H54 (cell line): ENCODE results near the gene TAF13.

ENCODE experiments used
- DNase-seq: peaks from one replicate; pipeline ENCODE4 v3.0.0; 2011; ENCODE audit warnings: low spot score, mixed read lengths; ENCODE audit not compliant: insufficient read length
- FAIRE-seq: peaks from 3 replicates; lab custom pipeline; 2011; peaks lifted over from hg19 to GRCh38; lab: Jason Lieb, UNC
- POLR2A ChIP-seq: IDR thresholded peaks from 2 replicates; pipeline ENCODE4 v1.6.1; 2011; ENCODE audit warnings: low read depth, mild to moderate bottlenecking, low read length

The TAF13 gene, protein sequence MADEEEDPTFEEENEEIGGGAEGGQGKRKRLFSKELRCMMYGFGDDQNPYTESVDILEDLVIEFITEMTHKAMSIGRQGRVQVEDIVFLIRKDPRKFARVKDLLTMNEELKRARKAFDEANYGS

DNA sequence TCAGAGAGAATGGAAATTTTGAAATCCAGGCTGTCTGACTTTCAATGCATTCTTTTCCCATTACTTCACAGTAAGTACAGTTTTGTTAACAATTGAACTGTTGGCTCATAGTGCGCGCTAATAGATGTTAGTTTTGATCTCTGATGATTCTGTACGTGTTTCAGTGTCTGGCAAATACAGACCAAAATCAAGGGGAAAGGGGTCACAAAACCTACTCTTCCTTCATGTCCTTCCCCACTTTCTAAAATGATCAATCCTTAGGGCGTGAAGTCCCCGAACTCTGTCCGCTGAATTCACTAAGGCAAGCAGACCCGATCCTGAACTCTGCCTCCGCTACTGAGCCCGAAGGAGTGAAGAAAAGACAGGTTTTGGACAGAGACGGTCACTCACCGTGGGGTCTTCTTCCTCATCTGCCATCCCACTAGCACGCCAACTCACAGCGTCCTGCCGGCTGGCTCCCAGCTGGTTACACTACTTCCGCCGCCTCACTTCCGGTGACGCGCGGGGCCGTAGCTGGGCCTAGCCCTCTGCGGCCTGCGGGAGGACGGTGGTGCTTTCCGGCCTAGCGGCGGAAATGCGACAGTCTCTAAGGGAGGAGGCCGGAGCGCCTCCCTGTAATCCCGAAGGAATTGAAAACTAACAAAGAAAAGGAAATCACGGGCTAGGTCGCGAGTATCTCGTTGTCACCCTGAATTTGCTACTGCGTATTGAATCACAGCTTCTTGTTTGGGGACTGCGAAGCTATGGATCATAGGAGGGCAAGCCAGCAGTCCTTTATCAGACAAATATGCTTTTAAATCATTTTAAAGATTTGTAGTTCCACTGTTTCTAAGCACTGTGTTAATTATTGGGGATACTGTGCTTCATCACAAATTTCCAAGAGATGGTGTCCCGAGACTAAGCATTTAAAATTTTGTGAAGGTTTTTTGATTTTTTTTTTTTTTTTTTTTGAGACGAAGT lies at the start of gene TAF13:
Gene TAF13 (minus strand): TSS at position 473 of the 960 bp plus-strand sequence. CDS start 56 bp downstream, at position 417.
- FAIRE-seq (peak; percentile 89), DNase-seq (peak; percentile 95)
- TF ChIP-seq POLR2A, result peak; percentile 97

DNA sequence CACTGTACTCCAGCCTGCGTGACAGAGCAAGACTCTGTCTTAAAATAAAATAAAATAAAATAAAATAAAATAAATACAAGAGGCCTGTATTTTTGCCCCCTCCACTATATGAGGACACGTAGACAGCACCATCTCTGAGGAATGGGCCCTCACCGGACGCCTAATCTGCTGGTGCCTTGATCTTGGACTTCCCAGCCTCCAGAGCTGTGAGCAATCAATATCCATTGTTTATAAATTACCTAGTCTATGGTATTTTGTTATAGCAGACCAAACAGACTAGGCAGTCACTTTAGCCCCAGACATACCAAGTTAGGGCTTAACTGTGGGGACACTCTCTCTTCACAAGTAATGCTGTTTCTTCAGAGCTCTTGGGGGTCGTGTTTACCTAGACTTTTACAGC lies 44.6 kb upstream of the TAF13 start:
- DNase-seq (no peak), FAIRE-seq (no peak)
- no peak for TF ChIP-seq POLR2A

DNA sequence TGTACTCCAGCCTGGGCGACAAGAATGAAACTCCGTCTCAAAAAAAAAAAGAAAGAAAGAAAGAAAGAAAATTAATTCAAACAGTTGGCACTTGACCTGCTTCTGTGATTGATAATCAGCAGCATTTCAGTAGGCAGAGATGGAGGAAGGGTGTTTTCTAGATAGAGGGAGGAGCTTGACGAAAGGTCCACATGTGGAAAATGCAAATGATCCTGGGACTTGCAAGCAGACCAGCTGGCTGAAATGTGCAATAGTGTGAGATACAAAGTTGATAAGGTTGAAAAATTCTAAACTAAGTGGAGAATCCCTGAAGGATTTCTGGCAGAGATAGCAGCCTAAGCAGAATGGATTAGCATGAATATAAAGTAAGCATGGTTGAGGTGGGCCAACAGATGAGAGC lies 42.3 kb upstream of the TAF13 start:
- FAIRE-seq (no peak), DNase-seq (no peak)
- TF ChIP-seq POLR2A, result no peak

DNA sequence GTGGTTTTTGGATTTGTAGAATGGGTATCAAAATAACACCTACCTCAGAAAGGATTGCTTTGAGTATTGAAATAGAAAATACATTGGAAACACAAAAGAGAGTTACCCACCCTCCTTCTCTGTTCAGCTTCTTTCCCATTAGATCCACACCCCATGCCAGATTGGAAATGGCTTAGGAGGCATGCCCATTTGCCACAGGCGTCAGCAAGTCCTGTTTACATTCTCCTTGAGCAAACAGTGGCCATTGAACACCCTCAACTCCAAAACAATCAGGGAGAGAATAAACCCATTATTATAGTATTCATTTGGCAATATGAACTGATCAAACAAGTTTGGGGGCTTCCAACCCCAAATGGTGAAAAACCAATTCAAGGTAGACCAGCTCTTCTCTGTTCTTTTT lies 40.5 kb upstream of the TAF13 start:
- FAIRE-seq (no peak), DNase-seq (no peak)
- no peak for TF ChIP-seq POLR2A

DNA sequence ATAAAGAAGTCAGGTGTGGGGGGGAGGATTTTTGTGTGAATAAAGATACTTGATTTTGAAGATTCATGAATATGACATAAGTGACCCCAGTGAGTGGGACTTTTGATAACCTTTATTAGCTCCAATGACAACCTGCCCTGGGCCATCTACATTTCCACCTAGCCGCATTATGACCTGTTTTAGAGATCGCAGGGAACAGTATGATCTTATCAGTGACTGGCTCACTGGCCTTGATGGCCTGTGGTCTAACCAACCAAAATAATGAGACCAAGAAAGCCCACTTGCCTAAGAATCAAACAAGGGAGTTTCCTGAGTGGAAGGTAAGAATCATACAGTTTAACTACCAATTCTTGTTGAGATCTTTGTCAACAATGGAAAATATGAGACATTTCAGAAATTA lies 39.9 kb upstream of the TAF13 start:
- DNase-seq (no peak), FAIRE-seq (no peak)
- no peak for TF ChIP-seq POLR2A

DNA sequence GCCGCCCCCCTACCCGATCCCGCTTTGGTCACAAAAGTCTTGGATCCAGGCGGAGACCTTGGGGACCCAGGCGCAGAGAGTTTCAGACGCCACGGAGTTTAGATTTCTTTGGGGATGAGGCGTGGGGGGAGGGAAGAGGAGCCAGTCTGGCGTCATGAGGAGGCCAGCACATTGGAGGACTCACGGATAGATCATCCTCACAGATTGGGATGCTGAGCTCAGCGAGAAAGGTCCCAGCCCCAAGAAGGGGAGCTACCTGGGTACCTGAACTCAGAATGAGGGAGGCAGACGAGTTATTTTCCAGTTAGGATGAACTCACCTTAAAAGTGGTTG lies 38.5 kb upstream of the TAF13 start:
- no peak for FAIRE-seq
- no peak for TF ChIP-seq POLR2A
- DNase-seq, result no peak

DNA sequence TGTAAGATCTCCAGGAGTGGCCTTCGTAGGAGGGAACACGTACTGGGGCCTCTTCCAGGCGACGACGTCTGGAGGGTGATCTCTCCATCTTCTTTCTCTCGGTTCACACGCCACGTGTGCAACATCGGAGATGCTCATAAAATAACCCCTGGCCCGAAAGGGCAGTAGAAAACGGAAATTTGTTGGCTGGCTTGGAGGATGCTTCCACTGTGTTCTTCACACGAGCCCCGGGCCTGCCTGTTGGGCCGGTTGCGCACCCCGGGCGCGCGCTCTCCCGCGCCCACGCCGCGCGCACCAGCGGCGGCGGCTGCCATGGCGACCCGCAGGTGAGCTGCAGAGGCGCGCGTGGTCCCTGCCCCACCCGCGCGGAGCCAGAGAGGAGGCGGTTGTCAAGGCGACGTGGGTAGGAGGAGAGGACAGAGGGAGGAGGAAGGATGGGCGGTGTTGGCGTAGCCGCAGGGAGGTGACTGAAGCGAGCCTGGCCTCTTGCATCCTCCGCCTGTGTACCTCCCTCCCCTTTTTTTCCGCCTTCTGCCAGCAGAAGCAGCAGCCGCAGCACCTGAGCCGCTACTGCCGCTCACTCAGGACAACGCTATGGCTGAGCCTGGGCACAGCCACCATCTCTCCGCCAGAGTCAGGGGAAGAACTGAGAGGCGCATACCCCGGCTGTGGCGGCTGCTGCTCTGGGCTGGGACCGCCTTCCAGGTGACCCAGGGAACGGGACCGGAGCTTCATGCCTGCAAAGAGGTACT lies 38.0 kb upstream of the TAF13 start, which contains the start of gene ELAPOR1:
Gene ELAPOR1 (plus strand): TSS at position 526 of the 752 bp plus-strand sequence. CDS start 69 bp downstream, at position 595.
- FAIRE-seq (no peak), DNase-seq (no peak)

DNA sequence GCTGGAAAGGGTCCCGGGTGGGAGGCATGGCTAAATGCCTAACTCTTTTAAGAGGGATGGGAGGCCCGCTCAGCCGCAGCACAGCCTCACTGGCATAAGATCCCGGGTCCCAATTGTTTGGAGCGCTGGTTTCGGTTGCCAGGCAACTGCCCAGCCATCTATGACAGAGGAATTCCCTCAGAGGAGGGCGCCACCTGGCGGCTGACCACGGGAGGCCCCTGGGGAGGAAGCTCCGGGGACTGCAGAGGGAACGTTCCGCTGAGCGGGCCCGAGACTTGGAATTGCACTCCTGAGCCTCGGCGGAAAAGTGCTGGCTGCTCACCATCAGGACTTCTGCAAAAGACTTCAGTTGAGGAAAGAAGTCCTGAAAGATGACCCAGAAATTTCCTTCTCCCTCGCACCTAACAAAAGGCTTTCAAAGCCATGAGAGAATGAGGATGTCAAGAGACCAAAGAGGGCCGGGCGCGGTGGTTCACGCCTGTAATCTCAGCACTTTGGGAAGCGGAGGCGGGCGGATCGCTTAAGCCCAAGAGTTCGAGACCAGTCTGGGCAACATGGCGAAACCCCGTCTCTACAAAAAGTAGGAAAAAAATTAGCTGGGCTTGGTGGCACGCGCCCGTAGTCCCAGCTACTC lies 37.0 kb upstream of the TAF13 start:
- FAIRE-seq, result no peak
- TF ChIP-seq POLR2A, result no peak
- peak; percentile 95 for DNase-seq

More for the DNA sequence above, 38.0 kb upstream of the TAF13 start, which contains the start of gene ELAPOR1:
- TF ChIP-seq POLR2A, result no peak

DNA sequence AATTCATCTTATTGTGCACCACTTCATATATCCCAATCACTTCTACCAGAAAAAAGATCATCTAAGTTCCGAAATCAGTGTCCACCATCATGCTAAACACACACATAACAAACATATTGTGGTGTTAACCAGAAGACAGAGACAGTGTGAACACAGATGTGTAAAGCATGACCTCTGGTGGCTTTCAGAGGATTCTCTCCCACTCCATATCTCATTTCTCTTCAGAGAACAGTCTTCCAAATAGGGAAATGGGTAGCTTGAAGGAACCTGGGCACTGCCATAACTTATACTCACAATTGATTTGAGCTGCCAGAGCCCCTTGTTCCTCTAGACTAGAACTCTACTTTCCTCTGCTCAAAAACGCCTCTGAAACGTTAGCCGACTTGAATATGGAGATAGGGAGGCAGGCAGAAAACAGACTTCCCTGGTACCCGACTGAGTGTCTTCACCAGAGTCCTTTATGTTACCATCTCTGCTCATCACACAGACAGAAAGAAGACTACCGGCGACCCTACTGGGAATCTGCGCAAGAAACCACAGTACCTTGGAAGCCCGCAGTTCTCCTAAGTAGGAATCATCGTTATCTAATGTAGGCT lies 36.4 kb upstream of the TAF13 start:
- DNase-seq (peak; percentile 31), FAIRE-seq (no peak)
- TF ChIP-seq POLR2A, result no peak

DNA sequence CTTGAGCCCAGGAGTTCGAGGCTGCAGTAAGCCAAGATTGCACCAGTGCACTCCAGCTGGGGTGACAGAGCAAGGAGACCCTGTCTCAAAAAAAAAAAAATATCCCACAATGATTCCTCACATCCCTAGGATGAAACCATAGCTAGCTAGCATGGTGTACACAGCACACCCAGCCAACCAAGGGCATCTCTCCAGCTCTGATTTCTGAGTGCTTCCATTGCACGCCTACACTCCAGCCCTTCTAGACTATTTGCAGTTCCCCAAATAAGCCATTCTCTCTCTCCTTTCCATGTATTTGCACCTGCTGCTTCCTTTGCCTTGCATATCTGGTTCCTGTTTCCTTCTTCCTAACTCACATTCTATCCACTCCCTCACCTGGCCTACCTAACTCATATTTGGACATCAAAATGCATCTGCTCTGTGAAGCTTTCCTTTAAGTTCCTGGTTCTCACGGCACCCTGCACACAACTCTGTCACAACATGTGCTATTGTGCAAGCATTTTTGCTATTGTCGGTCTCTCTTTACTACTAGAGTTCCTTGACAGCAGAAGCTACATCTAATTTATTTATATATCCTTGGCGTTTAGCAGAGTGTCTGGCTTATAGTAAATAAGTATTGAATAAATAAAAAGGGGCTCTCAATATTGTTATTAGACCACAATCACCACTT lies 35.7 kb upstream of the TAF13 start:
- FAIRE-seq (no peak), DNase-seq (no peak)
- TF ChIP-seq POLR2A, result no peak

DNA sequence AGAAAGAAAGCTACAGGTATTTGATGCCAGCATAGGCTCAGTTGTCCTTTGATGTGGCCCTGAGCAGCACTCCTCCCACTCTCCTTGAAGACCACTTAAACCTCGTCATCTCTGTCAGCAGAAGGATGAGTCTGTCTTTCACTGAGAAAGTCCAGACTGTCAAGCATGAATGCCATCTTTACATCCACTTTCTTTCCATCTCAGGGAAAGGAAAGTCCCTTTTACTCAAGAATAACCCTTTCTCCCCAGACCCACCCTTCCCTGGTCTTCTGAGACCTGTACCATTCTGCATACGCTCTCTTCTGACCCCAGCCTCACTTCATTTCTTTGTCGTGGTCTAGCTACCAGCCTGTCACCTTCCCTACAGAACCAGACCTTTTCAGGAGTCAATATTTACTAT lies 34.1 kb upstream of the TAF13 start:
- no peak for FAIRE-seq
- TF ChIP-seq POLR2A, result no peak
- DNase-seq, result no peak

DNA sequence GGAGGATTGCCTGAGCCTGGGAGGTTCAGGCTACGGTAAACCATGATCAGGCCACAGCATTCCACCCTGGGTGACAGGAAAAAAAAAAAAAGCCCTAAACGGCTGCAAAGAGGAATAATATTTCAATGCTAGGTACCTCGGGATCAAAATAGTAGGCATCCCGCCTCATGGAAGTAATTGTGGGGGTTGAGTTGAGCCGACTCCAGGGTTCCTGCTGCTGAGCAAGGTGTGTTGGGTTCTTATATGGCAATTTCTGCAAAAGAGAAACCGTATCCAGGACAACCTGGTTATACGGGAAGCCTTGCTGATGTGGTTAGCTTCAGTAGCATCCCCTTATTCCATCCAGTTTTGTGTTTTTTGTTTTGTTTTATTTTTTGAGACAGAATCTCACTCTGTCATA lies 32.0 kb upstream of the TAF13 start:
- DNase-seq (no peak), FAIRE-seq (no peak)
- no peak for TF ChIP-seq POLR2A

DNA sequence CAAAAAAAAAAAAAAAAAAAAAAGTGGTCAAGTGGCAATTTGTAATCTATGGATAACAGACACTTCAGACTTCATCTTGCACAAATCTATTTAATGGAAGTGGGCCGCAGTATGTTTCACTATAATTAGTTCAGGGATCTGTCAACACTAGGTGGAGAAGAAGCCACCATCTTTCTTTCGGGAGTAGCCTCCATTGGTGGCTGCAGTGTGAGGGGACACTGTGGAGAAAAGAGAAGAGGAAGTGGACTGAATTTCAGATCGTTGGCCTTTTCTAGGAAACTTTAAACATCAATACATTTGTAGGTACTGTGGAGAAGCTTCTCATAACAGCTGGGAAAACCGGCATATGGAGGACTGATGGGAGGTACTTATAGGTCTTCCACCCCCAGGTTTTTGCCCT lies 30.1 kb upstream of the TAF13 start:
- DNase-seq (no peak), FAIRE-seq (no peak)
- no peak for TF ChIP-seq POLR2A
